SU-DHL-6 (cell line): ENCODE data around the gene HSP90AB1.

Source experiments
- H2AFZ ChIP-seq: fragments of 200-600 bp; sonication (generic); 2 replicates; pipeline ENCODE4 v1.6.1; 2014; ENCODE audit warnings: low read depth, mild to moderate bottlenecking, moderate library complexity, mixed read lengths, antibody characterized with exemption, low read length; ENCODE audit not compliant: severe bottlenecking
- H3F3A ChIP-seq: fragments of 200-600 bp; shearing (Covaris generic); 2 replicates; pipeline ENCODE4 v1.6.0; 2016; ENCODE audit warnings: antibody characterized with exemption, mild to moderate bottlenecking; ENCODE audit not compliant: insufficient read depth
- H3K27ac ChIP-seq: fragments of 200-600 bp; sonication (generic); 2 replicates; pipeline ENCODE4 v1.5.1; 2016; ENCODE audit warnings: low read depth, mild to moderate bottlenecking, low read length, moderate library complexity, mixed read lengths
- H3K27me3 ChIP-seq: fragments of 200-600 bp; sonication (generic), shearing (Covaris generic); 2 replicates; pipeline ENCODE4 v1.6.0; 2014; ENCODE audit warnings: mild to moderate bottlenecking, low read length
- H3K36me3 ChIP-seq: fragments of 200-600 bp; sonication (generic); 2 replicates; pipeline ENCODE4 v1.6.1; 2014; ENCODE audit warnings: mild to moderate bottlenecking, low read length, mixed read lengths
- H3K4me2 ChIP-seq: fragments of 300-600, 200-600 bp; shearing (Covaris generic), sonication (generic); 2 replicates; pipeline ENCODE4 v1.6.0; 2014; ENCODE audit warnings: low read length, low read depth, mild to moderate bottlenecking; ENCODE audit not compliant: poor library complexity, severe bottlenecking
- H3K4me3 ChIP-seq: fragments of 200-600 bp; sonication (generic); 2 replicates; pipeline ENCODE4 v1.5.1; 2014; ENCODE audit warnings: antibody characterized with exemption, low read length, mild to moderate bottlenecking, mixed read lengths; ENCODE audit not compliant: insufficient read depth, poor library complexity, severe bottlenecking
- H3K79me2 ChIP-seq: fragments of 200-600 bp; sonication (generic); 2 replicates; pipeline ENCODE4 v1.6.1; 2014; ENCODE audit warnings: mild to moderate bottlenecking, low read length, moderate library complexity; ENCODE audit not compliant: insufficient read depth
- H3K9ac ChIP-seq: fragments of 200-600 bp; sonication (generic); 2 replicates; pipeline ENCODE4 v1.7.0; 2014; ENCODE audit warnings: mild to moderate bottlenecking, low read length
- H3K9me2 ChIP-seq: fragments of 200-600 bp; sonication (generic); replicated peaks from 2 replicates; pipeline ENCODE4 v1.6.1; 2014; ENCODE audit warnings: low read length; ENCODE audit not compliant: insufficient read depth
- H3K9me3 ChIP-seq: fragments of 200-600 bp; sonication (generic); 2 replicates; pipeline ENCODE4 v1.6.1; 2014; ENCODE audit warnings: low read length, mixed read lengths; ENCODE audit not compliant: insufficient read depth
- H4K20me1 ChIP-seq: fragments of 200-600 bp; sonication (generic); 2 replicates; pipeline ENCODE4 v1.6.1; 2014; ENCODE audit warnings: low read depth, mild to moderate bottlenecking, antibody characterized with exemption, low read length, moderate library complexity, mixed read lengths
- EZH2phosphoT487 ChIP-seq: fragments of 200-600 bp; sonication (generic), shearing (Covaris generic); conservative IDR thresholded peaks from 2 replicates; pipeline ENCODE4 v1.6.1; 2018; ENCODE audit warnings: mild to moderate bottlenecking, antibody characterized with exemption, low read length, moderate library complexity, mixed read lengths
- TF ChIP-seq, protein P1 (sequence below): fragments of 200-600 bp; sonication (generic); IDR thresholded peaks from one replicate; pipeline ENCODE4 v1.5.1; 2017; ENCODE audit warnings: antibody characterized with exemption, mild to moderate bottlenecking, low read length, moderate library complexity; ENCODE audit not compliant: insufficient read depth, poor library complexity, severe bottlenecking

Gene HSP90AB1

DNA sequence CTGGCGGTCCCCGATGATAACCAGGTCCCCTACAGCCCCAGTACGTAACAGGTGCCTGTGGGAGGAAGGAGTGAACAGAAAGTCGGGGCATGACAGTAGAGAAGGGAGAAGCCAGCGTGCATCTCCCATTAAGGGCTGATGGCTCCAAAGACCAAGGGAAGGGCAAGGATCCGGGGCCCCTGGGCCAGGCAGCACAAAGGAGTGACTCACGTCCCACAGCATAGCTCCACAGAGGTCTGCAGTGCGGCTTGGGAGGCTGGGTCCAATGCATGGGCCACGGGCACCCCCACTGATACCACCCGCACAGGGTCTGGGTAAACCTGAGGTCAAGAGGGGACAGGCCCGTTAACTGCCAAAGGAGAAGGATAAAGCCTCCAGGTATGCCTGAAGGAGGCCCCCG, 56.0 kb downstream of the HSP90AB1 start:
- H3K9ac ChIP-seq: no peak overlapping the region
- H3K4me2 ChIP-seq: no peak overlapping the region
- no peaks in the 10 kb centered on the region for H3K27me3 ChIP-seq
- H3K79me2 ChIP-seq: no peaks in the 10 kb centered on the region
- H3F3A ChIP-seq: no peaks in the 10 kb centered on the region
- no peak overlapping the region for H3K27ac ChIP-seq
- H3K9me3 ChIP-seq: no peaks in the 10 kb centered on the region
- H4K20me1 ChIP-seq: no peaks in the 10 kb centered on the region
- no peak overlapping the region for H3K4me3 ChIP-seq
- TF ChIP-seq EZH2phosphoT487: no peak
- TF ChIP-seq, protein P1, sequence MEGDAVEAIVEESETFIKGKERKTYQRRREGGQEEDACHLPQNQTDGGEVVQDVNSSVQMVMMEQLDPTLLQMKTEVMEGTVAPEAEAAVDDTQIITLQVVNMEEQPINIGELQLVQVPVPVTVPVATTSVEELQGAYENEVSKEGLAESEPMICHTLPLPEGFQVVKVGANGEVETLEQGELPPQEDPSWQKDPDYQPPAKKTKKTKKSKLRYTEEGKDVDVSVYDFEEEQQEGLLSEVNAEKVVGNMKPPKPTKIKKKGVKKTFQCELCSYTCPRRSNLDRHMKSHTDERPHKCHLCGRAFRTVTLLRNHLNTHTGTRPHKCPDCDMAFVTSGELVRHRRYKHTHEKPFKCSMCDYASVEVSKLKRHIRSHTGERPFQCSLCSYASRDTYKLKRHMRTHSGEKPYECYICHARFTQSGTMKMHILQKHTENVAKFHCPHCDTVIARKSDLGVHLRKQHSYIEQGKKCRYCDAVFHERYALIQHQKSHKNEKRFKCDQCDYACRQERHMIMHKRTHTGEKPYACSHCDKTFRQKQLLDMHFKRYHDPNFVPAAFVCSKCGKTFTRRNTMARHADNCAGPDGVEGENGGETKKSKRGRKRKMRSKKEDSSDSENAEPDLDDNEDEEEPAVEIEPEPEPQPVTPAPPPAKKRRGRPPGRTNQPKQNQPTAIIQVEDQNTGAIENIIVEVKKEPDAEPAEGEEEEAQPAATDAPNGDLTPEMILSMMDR: no peak
- no peaks in the 10 kb centered on the region for H3K9me2 ChIP-seq
- no peaks in the 10 kb centered on the region for H3K36me3 ChIP-seq
- no peak overlapping the region for H2AFZ ChIP-seq
